GM10266 (cell line): ENCODE data around the gene KCNN4.

ENCODE experiments used
- DNase-seq: peaks from one replicate; pipeline ENCODE4 v3.0.0; 2012; ENCODE audit errors: extremely low spot score
- CTCF ChIP-seq: IDR thresholded peaks from 2 replicates; pipeline ENCODE4 v1.5.1; 2012; ENCODE audit warnings: mild to moderate bottlenecking, low read depth; ENCODE audit not compliant: control insufficient read depth, insufficient read depth; ENCODE audit errors: missing control alignments

The KCNN4 gene

GRCh38 chr19:43759515-43759914 lies 21.3 kb downstream of the KCNN4 start:
- peak; percentile 29 for TF ChIP-seq CTCF
- DNase-seq, result no peak

GRCh38 chr19:43755256-43755801 lies 25.4 kb downstream of the KCNN4 start:
- DNase-seq, result peak; percentile 80
- no peak for TF ChIP-seq CTCF

- DNase-seq, result peak; percentile 92
- no peak for TF ChIP-seq CTCF
These were observed 26.1 kb downstream of the KCNN4 start, which contains the start of gene SMG9 for GRCh38 chr19:43754503-43755255. Gene SMG9, minus strand, starts transcription at chr19:43754962. Its CDS starts 4,221 bp downstream, at chr19:43750741.

GRCh38 chr19:43754253-43754502 lies 26.6 kb downstream of the KCNN4 start:
- DNase-seq, result no peak
- no peak for TF ChIP-seq CTCF

GRCh38 chr19:43752287-43752875 lies 28.4 kb downstream of the KCNN4 start:
- no peak for DNase-seq
- no peak for TF ChIP-seq CTCF

GRCh38 chr19:43751466-43752220 lies 29.1 kb downstream of the KCNN4 start:
- no peak for TF ChIP-seq CTCF
- DNase-seq, result no peak
